ENCODE measurements around the gene APBA1. TPM values are rescaled to one million over a fixed set of nuclear protein-coding genes. Genes with fewer than 3 reads are reported as not detected.

APBA1 gene
- total and polyA plus RNA-seq, 2 of the 4 experiments (the other 2 are of a cell fraction), result 3.8 to 5.1 TPM

GRCh38 chr9:69653261-69653660, 18.9 kb downstream of the APBA1 start:
- no peak for TF ChIP-seq RAD21 (IDR thresholded peaks at IDR 0.05; ENCODE audit: low read length)
- TF ChIP-seq MAFK (IDR thresholded peaks at IDR 0.05; ENCODE audit: low read depth, low read length), result no peak
- TF ChIP-seq RCOR1 (IDR thresholded peaks at IDR 0.05; ENCODE audit: insufficient replicate concordance, low read length), result no peak
- TF ChIP-seq MAZ (IDR thresholded peaks at IDR 0.05; ENCODE audit: borderline replicate concordance, low read depth, low read length), result no peak
- no peak for TF ChIP-seq CEBPB (IDR thresholded peaks at IDR 0.05; ENCODE audit: low read depth, low read length)
- TF ChIP-seq USF2 (IDR thresholded peaks at IDR 0.05; ENCODE audit: low read depth, low read length), result no peak
- no peak for TF ChIP-seq RFX5 (IDR thresholded peaks at IDR 0.05; ENCODE audit: low read depth, low read length)
- no peak for TF ChIP-seq CTCF (conservative IDR thresholded peaks at IDR 0.05; ENCODE audit: low read depth, low read length)
- no peak for TF ChIP-seq CHD1 (IDR thresholded peaks at IDR 0.05; ENCODE audit: low read depth, low read length)
- TF ChIP-seq POLR2A (IDR thresholded peaks at IDR 0.05; ENCODE audit: low read depth, low read length), result no peak
- TF ChIP-seq BHLHE40 (IDR thresholded peaks at IDR 0.05; ENCODE audit: low read depth, low read length), result no peak
- TF ChIP-seq SMC3 (IDR thresholded peaks at IDR 0.05; ENCODE audit: low read depth, low read length), result no peak
- TF ChIP-seq MXI1 (IDR thresholded peaks at IDR 0.05; ENCODE audit: borderline replicate concordance, low read depth, low read length), result no peak
- TF ChIP-seq FOS (IDR thresholded peaks at IDR 0.05; ENCODE audit: low read depth, low read length), result no peak
- TF ChIP-seq NFE2L2 (IDR thresholded peaks at IDR 0.05; ENCODE audit: low read depth, low read length), result no peak
- no peak for TF ChIP-seq ELK1 (IDR thresholded peaks at IDR 0.05; ENCODE audit: borderline replicate concordance, low read depth, low read length)
- H2BK5ac ChIP-seq (ENCODE audit: low read depth, low read length, poor library complexity, severe bottlenecking), result no peak overlapping the region
- no peak overlapping the region for H2AFZ ChIP-seq (replicated peaks; ENCODE audit: low read length, poor library complexity)
- H4K8ac ChIP-seq (ENCODE audit: low read depth in 2 of 2, low read length in 2 of 2), result no peak overlapping the region
- H4K5ac ChIP-seq (ENCODE audit: low read depth, low read length), result no peak overlapping the region
- intact Hi-C loops (cut with micrococcal nuclease) (no loop called here), in situ Hi-C loops (cut with MboI; ENCODE audit: low sequenced_read_pairs) (loop anchor here (25.0 kb wide), 1 partner anchor 584 kb away; no protein-coding TSS in a partner anchor), dilution Hi-C loops (cut with HindIII; ENCODE audit: low sequenced_read_pairs, unreplicated experiment) (no loop called here)
- BruUV-seq (replicated peaks), result no TSS peak
- no peaks in the 10 kb centered on the region for H3K27me3 ChIP-seq (ENCODE audit: control insufficient read depth, insufficient read depth, low read length)
- no peak overlapping the region for H3K4me2 ChIP-seq (ENCODE audit: low read depth, low read length)
- peaks cover 2 to 26% of the 10 kb centered on the region in 2 experiments; a peak in 2 of 4 replicates for H3K79me1 ChIP-seq (ENCODE audit: low read depth in 1 of 2, low read length in 2 of 2)
- H2AK9ac ChIP-seq (replicated peaks; ENCODE audit: low read depth, low read length, poor library complexity), result no peak overlapping the region
- no peak overlapping the region for H3K14ac ChIP-seq (replicated peaks; ENCODE audit: low read depth, low read length)
- no peak overlapping the region for H3K9ac ChIP-seq (ENCODE audit: low read depth, low read length)
- no peak overlapping the region for H3K4ac ChIP-seq (ENCODE audit: low read depth, low read length)
- H3K36me3 ChIP-seq (ENCODE audit: control insufficient read depth, insufficient read depth, low read length), result no peaks in the 10 kb centered on the region
- H3K9me1 ChIP-seq (ENCODE audit: insufficient read depth, low read length), result peaks cover 15% of the 10 kb centered on the region
- no peak overlapping the region for H3K23ac ChIP-seq (ENCODE audit: low read depth, low read length)
- H3K4me1 ChIP-seq (ENCODE audit: control insufficient read depth, insufficient read depth, low read length), result peaks cover 9% of the 10 kb centered on the region
- CTCF ChIA-PET, result no interaction called here
- no peak overlapping the region for H3K27ac ChIP-seq (ENCODE audit: insufficient read depth, low read length)
- H4K91ac ChIP-seq (ENCODE audit: insufficient read depth, low read depth, low read length), result no peak overlapping the region
- no peak overlapping the region; the same call in 2 of the 3 replicates for H2BK15ac ChIP-seq (ENCODE audit: low read depth, low read length)
- H3K9me3 ChIP-seq (ENCODE audit: control insufficient read depth, insufficient read depth, low read length), result no peaks in the 10 kb centered on the region
- no peak overlapping the region for H3K56ac ChIP-seq (ENCODE audit: extremely low read depth, insufficient read depth, low read length)
- H3K4me3 ChIP-seq (ENCODE audit: insufficient read depth, low read depth, low read length), result no peak overlapping the region
- DNase-seq, result no peak
- no peak for ATAC-seq (ENCODE audit: low read depth)
- POLR2A ChIA-PET (ENCODE audit: unreplicated experiment), result no interaction called here
- H4K20me1 ChIP-seq (ENCODE audit: insufficient read depth, low read length), result no peaks in the 10 kb centered on the region
- WGBS, 2 experiments (ENCODE audit: extremely low coverage in 2 of 2, insufficient read length in 1 of 2), result no CpG with 5 or more reads among the region's 1 CpG
- H2BK20ac ChIP-seq (ENCODE audit: low read depth, low read length), result no peak overlapping the region
- no peak overlapping the region for H2BK120ac ChIP-seq (ENCODE audit: low read depth, low read length)
- no peak overlapping the region for H2AK5ac ChIP-seq (ENCODE audit: low read depth, low read length)
- H3K18ac ChIP-seq (ENCODE audit: low read depth, low read length), result no peak overlapping the region

Data from IMR-90 (cell line).